IPS-15b (cell line): ENCODE measurements around the gene CEP290.

Source experiments
- H3K27me3 ChIP-seq: one replicate; pipeline ENCODE4 v1.6.1; 2013; ENCODE audit warnings: low read length; ENCODE audit not compliant: control insufficient read depth, insufficient read depth
- H3K36me3 ChIP-seq: one replicate; pipeline ENCODE4 v1.6.1; 2013; ENCODE audit warnings: low read length; ENCODE audit not compliant: control insufficient read depth, insufficient read depth
- H3K4me1 ChIP-seq: one replicate; pipeline ENCODE4 v1.6.1; 2013; ENCODE audit warnings: mild to moderate bottlenecking, low read length; ENCODE audit not compliant: control insufficient read depth, insufficient read depth
- H3K4me3 ChIP-seq: one replicate; pipeline ENCODE4 v1.5.1; 2013; ENCODE audit warnings: low read depth, low read length
- H3K9ac ChIP-seq: one replicate; pipeline ENCODE4 v1.6.1; 2013; ENCODE audit warnings: low read depth, mild to moderate bottlenecking, low read length
- H3K9me3 ChIP-seq: one replicate; pipeline ENCODE4 v1.6.1; 2013; ENCODE audit warnings: mild to moderate bottlenecking, low read length; ENCODE audit not compliant: control insufficient read depth, insufficient read depth

CEP290 gene

DNA sequence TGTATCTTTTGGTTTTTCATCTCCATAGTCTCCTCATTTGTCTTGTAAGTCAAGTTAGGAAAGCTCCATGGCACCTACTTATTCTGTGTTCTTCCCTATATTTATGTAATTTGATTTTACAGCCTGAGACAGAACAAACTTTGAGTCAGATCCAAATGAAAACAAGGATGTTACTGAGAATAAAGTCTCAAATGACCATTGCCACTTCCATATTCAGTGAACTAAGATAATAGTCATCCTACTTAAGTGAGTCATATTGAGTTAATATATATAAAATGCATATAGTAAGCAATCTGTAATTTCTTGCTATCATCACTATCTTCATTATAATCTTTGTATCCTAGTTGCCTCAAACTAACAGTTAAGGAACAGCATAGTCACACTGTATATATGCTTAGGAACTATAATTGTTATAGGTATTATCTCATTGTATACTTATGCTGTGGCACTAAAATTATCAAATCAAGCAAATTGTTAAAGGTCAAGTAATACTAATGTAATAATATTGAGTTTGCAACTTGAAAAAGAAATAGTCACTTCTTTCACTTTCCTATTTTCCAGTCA, 31.0 kb upstream of the CEP290 start:
- H3K9me3 ChIP-seq: no peaks in the 10 kb centered on the region
- peaks cover 6% of the 10 kb centered on the region for H3K36me3 ChIP-seq
- H3K4me3 ChIP-seq: no peak overlapping the region
- no peaks in the 10 kb centered on the region for H3K27me3 ChIP-seq
- H3K4me1 ChIP-seq: no peaks in the 10 kb centered on the region
- H3K9ac ChIP-seq: no peak overlapping the region

DNA sequence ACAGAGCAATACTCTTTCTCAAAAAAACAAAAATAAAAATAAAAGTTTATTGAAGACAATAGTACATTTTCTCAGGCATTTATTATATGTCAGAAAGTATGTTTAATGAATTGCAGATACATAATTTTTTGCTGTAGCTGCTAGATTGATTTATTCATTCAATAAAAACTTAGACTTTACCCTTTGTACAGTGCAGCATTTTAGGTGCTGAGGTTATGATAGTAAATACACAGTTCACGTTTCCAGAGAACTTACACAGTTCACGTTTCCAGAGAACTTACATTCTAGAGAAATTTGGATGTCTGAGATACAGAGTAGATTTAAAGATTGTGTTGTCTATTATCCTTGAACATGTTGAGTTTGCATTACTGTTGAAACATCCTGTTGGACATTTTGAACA, 25.5 kb upstream of the CEP290 start:
- Histone ChIP-seq H3K9me3 (no peaks in the 10 kb centered on the region), H3K36me3 (no peaks in the 10 kb centered on the region)

DNA sequence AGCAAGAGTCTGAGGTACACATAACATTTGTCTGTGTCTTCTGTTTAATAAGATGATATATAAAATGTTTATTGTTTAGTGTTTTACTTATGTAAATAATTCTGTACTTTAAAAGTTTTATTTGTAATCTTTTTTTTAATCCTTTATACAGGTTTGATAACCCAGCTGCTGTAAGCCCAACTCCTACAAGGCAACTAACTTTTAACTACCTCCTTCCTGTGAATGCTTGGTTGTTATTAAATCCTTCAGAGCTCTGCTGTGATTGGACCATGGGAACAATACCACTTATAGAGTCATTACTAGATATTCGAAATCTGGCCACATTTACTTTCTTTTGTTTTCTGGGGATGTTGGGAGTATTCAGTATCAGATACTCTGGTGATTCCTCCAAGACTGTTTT, 24.3 kb upstream of the CEP290 start:
- Histone ChIP-seq H3K9ac (no peak overlapping the region), H3K4me1 (no peaks in the 10 kb centered on the region), H3K36me3 (no peaks in the 10 kb centered on the region), H3K9me3 (no peaks in the 10 kb centered on the region), H3K4me3 (no peak overlapping the region), H3K27me3 (no peaks in the 10 kb centered on the region)

More for the DNA sequence above, 25.5 kb upstream of the CEP290 start:
- no peaks in the 10 kb centered on the region for H3K4me1 ChIP-seq
- no peak overlapping the region for H3K4me3 ChIP-seq
- no peaks in the 10 kb centered on the region for H3K27me3 ChIP-seq
- H3K9ac ChIP-seq: no peak overlapping the region

DNA sequence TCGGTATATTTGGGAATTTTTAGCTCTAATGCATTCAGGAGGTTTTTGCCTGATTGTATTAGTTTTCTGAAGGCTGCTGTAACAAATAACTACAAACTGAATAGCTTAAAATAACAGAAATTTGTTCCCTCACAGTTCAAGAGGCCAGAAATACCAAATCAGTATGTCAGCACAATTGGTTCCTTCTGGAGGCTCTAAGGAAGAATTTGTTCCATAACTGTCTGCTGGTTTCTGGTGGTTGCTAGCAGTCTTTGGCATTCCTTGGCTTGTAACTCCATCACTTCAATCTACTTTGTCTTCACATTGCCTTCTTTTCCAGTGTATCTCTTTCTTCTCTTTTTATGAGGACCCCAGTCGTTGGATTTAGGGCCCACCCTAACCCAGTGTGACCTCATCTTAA, 21.5 kb upstream of the CEP290 start:
- no peaks in the 10 kb centered on the region for H3K36me3 ChIP-seq
- H3K4me1 ChIP-seq: no peaks in the 10 kb centered on the region
- H3K27me3 ChIP-seq: no peaks in the 10 kb centered on the region
- H3K9me3 ChIP-seq: no peaks in the 10 kb centered on the region
- no peak overlapping the region for H3K9ac ChIP-seq
- H3K4me3 ChIP-seq: no peak overlapping the region

DNA sequence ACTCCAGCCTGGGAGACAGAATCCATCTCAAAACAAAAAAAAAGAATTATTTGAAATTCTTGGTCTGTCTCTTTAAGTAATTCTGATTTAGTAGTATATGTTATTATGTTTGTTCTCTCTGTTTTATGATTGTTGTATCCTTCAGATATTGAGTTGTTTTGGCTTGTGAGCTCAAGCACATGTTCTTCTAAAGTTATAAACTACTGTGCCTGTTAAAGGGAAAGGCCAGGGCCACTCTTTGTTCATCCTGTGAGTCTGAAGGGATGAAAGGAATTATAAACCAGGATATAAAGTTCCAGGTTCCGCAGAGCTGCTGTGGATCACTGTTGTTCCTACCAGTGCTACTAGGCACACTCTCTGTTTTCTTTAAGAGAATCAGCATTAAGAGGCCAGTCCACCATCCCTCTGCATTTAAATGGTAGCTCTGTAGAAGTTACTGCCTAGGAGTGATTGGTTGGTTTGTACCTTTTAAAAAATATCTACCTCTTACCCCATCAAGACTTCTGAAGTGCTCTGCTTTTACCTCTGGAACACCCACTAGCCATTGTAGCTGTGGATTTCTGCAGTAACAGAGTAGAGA, 14.3 kb upstream of the CEP290 start:
- Histone ChIP-seq H3K4me1 (peaks cover 12% of the 10 kb centered on the region), H3K36me3 (no peaks in the 10 kb centered on the region), H3K9me3 (no peaks in the 10 kb centered on the region), H3K27me3 (no peaks in the 10 kb centered on the region), H3K9ac (no peak overlapping the region), H3K4me3 (no peak overlapping the region)

DNA sequence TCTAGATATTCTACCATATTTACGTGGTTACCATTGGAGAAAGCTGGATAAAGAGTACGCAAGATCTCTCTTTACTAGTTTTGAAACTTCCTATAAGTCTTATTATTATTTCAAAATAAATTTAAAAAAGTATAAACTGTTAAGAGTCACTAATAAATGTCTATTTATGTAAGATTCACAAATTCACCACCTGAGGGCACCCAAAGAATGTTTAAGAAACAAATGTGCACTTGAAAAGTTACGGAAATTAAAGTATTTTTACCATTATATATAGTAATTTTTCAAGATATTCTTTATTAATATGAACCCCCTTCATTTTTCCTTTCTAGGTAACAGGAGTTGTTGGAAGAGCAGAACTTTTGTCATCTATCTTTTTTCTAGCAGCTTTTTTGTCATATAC, 12.1 kb upstream of the CEP290 start:
- Histone ChIP-seq H3K36me3 (no peaks in the 10 kb centered on the region), H3K9ac (no peak overlapping the region)

DNA sequence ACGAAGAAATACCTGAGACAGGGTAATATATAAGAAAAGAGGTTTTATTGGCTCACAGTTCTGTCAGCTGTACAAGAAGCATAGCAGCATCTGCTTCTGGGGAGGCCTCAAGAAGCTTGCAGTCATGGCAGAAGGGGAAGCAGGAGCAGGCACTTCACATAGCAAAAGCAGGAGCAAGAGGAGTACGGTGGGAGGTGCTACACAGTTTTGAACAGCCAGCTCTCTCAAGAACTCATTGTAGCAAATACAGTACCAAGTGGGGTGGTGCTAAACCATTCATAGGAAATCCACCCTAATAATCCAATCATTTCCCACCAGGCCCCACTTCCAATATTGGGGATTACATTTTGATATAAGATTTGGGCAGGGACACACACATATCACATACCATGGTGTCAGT, 8.2 kb upstream of the CEP290 start:
- no peak overlapping the region for H3K4me3 ChIP-seq
- H3K9ac ChIP-seq: no peak overlapping the region
- no peaks in the 10 kb centered on the region for H3K36me3 ChIP-seq
- peaks cover 15% of the 10 kb centered on the region for H3K4me1 ChIP-seq
- H3K9me3 ChIP-seq: no peaks in the 10 kb centered on the region
- no peaks in the 10 kb centered on the region for H3K27me3 ChIP-seq

More for the DNA sequence above, 12.1 kb upstream of the CEP290 start:
- H3K4me3 ChIP-seq: no peak overlapping the region
- H3K27me3 ChIP-seq: no peaks in the 10 kb centered on the region
- H3K4me1 ChIP-seq: peaks cover 12% of the 10 kb centered on the region
- no peaks in the 10 kb centered on the region for H3K9me3 ChIP-seq

DNA sequence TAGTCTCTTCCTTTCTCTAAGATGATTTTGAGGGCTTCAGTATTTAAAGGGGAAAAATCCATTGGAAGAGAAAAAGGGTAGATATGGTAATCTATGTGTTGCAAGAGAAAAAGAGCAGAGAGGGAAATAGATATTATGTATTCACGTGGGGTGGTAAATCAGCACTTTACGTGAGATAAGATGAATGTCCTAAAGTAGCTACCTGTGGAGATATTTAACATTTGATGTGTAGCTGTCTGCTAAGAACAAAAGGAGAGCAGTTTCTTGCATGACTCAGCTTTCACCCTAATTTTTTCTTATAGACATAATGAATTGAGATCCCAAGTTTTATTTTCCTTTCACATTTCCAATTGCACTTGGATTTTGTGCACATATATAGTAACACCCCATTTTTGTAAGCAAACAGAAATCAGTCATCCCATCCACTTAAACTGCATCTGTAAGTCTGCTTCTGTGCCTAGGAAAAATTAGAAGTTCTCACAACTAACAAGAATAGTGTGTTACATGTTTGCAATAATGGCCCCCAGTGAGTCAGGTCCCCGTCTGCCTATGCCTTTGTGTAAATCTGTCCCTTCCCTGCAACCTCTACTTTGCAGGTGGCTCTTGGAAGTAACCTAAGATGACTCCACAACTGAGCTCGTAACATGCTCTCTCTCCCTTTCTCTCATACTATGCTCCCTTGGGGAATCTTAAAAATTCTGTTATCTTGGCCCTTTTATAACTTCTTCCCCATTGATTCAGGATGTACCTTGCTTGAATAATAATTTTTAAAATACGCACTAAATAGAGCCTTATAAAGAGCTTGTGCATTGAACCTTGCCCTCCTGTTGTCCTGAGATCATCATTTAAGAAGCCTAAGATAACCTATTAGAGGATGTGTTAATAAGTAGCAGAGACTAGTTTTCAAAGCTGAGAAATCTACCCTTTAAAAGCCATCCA, 3.9 kb upstream of the CEP290 start:
- H3K4me3 ChIP-seq: no peak overlapping the region
- no peaks in the 10 kb centered on the region for H3K9me3 ChIP-seq
- H3K36me3 ChIP-seq: no peaks in the 10 kb centered on the region
- no peaks in the 10 kb centered on the region for H3K27me3 ChIP-seq
- H3K4me1 ChIP-seq: peaks cover 22% of the 10 kb centered on the region
- H3K9ac ChIP-seq: no peak overlapping the region

DNA sequence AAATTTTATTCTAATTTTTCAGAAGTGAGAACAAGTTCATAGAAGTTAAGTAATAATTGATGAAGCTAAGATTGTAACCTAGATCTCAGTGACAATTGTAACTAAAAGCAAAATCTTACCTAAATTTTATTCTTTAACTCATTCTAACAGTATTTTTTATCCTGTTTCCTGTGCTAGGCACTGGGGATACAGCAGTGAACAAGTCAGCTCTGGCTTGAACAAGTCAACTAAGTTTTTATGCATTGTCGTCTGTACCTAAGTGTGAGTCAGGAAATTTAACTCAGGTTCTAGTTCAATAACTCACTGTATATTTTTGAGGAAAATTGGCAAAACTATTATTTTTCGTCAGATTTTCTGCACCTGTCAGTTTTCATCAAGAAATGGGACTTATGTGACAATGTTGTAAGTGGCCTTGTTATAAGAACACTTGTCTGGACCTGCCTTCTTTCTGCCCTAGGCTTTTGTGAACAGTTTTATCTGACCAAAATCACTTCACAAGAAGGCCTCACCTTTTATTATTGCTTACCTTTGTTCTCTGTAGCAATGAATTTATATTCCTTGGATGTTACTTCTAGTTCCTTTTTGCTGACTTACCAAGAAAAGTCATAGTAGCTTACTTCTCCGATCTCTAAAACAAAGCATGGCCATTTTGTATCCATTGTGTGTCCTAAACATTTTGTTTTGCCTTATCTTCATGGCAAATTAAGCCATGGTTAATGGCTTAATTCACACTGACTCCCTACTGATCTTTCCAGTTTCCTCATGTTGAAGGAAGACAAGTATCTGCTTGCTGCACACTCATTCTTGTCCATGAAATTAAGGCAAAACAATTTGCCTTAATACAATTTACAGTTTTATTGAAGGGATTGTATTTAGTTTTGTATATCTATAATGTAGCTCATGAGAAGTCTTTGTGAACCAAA, 2.9 kb upstream of the CEP290 start:
- H3K4me3 ChIP-seq: peak overlapping the region; percentile 1
- no peaks in the 10 kb centered on the region for H3K36me3 ChIP-seq
- no peak overlapping the region for H3K9ac ChIP-seq
- peaks cover 22% of the 10 kb centered on the region for H3K4me1 ChIP-seq
- H3K9me3 ChIP-seq: no peaks in the 10 kb centered on the region
- no peaks in the 10 kb centered on the region for H3K27me3 ChIP-seq

DNA sequence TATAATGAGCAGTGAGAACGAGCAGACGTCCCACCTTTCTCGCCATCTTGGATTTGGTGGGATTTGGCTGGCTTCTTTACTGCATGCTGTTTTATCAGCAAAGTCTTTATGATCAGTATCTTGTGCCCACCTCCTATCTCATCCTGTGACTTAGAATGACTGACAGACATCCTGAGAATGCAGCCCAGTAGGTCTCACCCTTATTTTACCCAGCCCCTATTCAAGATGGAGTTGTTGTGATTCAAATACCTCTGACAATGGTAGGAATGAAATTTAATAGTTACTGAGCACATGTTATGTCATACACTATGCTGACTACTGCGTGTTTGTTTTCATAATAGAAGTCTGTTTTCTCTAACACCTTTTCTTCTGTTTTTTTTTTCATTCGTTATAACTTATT, 2.1 kb upstream of the CEP290 start:
- peaks cover 22% of the 10 kb centered on the region for H3K4me1 ChIP-seq
- H3K27me3 ChIP-seq: no peaks in the 10 kb centered on the region
- no peaks in the 10 kb centered on the region for H3K9me3 ChIP-seq
- H3K36me3 ChIP-seq: no peaks in the 10 kb centered on the region
- H3K9ac ChIP-seq: no peak overlapping the region
- peak overlapping the region; percentile 27 for H3K4me3 ChIP-seq

DNA sequence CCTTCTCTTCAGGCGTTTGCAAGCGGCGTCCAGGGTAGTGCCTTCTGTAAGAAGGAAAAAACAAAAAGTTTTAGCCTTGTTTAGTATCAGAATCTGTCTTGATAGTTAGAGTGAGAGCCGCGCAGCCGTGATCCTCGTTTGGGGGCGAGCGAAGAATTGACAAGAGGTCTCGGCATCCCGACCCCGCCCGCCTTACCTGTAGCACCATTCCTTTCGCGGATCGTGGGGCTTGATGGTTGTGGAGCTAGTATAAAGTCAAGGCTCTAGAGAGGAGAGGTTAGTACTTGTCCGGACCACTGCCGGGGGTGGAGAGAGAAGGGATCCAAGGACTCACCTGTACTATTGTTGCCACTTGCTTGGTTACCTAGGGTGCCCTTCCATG, 713 bp upstream of the CEP290 start:
- no peaks in the 10 kb centered on the region for H3K27me3 ChIP-seq
- no peaks in the 10 kb centered on the region for H3K36me3 ChIP-seq

More for the DNA sequence above, 713 bp upstream of the CEP290 start:
- peak overlapping the region; percentile 94 for H3K4me3 ChIP-seq
- H3K9me3 ChIP-seq: no peaks in the 10 kb centered on the region
- peaks cover 22% of the 10 kb centered on the region for H3K4me1 ChIP-seq
- peak overlapping the region; percentile 68 for H3K9ac ChIP-seq
